ENCODE data around the gene PRKAG2.

PRKAG2 gene

GRCh38 chr7:151839451-151839921, 37.4 kb downstream of the PRKAG2 start:
- peak overlapping the region; percentile 23 to 26 for H3K4me3 ChIP-seq (ENCODE audit: low read depth in 1 of 2, low read length in 1 of 2)
- TF ChIP-seq CTCF (IDR thresholded peaks at IDR 0.05): no peak
- no peaks in the 10 kb centered on the region for H3K9me3 ChIP-seq
- H3K27me3 ChIP-seq: peaks cover 11% of the 10 kb centered on the region
- H3K36me3 ChIP-seq: no peaks in the 10 kb centered on the region
- peaks cover 7 to 16% of the 10 kb centered on the region in 2 experiments for H3K4me1 ChIP-seq (ENCODE audit: control insufficient read depth in 1 of 2, insufficient read depth in 1 of 2, low read depth in 1 of 2, low read length in 1 of 2)
- H3K27ac ChIP-seq: peak overlapping the region; percentile 23

GRCh38 chr7:151838861-151839381, 38.0 kb downstream of the PRKAG2 start:
- Histone ChIP-seq H3K4me1 (ENCODE audit: control insufficient read depth in 1 of 2, insufficient read depth in 1 of 2, low read depth in 1 of 2, low read length in 1 of 2) (peaks cover 7 to 16% of the 10 kb centered on the region in 2 experiments), H3K4me3 (ENCODE audit: low read depth in 1 of 2, low read length in 1 of 2) (peak overlapping the region; percentile 23 to 26), H3K27ac (peak overlapping the region; percentile 23), H3K9me3 (no peaks in the 10 kb centered on the region), H3K36me3 (no peaks in the 10 kb centered on the region), H3K27me3 (peaks cover 11% of the 10 kb centered on the region)
- TF ChIP-seq CTCF (IDR thresholded peaks at IDR 0.05): no peak

- no peaks in the 10 kb centered on the region for H3K36me3 ChIP-seq
- H3K27me3 ChIP-seq: peaks cover 11% of the 10 kb centered on the region
- H3K9me3 ChIP-seq: no peaks in the 10 kb centered on the region
- no peak for TF ChIP-seq CTCF (IDR thresholded peaks at IDR 0.05)
- H3K27ac ChIP-seq: no peak overlapping the region
- H3K4me3 ChIP-seq (ENCODE audit: low read depth in 1 of 2, low read length in 1 of 2): no peak overlapping the region
- H3K4me1 ChIP-seq (ENCODE audit: control insufficient read depth in 1 of 2, insufficient read depth in 1 of 2, low read depth in 1 of 2, low read length in 1 of 2): peaks cover 7 to 16% of the 10 kb centered on the region in 2 experiments
These were observed 38.8 kb downstream of the PRKAG2 start for GRCh38 chr7:151838072-151838471.

GRCh38 chr7:151837285-151838042, 39.5 kb downstream of the PRKAG2 start:
- peaks cover 7 to 16% of the 10 kb centered on the region in 2 experiments for H3K4me1 ChIP-seq (ENCODE audit: control insufficient read depth in 1 of 2, insufficient read depth in 1 of 2, low read depth in 1 of 2, low read length in 1 of 2)
- H3K9me3 ChIP-seq: no peaks in the 10 kb centered on the region
- H3K36me3 ChIP-seq: no peaks in the 10 kb centered on the region
- TF ChIP-seq CTCF (IDR thresholded peaks at IDR 0.05): no peak
- peaks cover 11% of the 10 kb centered on the region for H3K27me3 ChIP-seq
- no peak overlapping the region for H3K27ac ChIP-seq
- no peak overlapping the region for H3K4me3 ChIP-seq (ENCODE audit: low read depth in 1 of 2, low read length in 1 of 2)

GRCh38 chr7:151836927-151837205, 40.0 kb downstream of the PRKAG2 start:
- no peak overlapping the region for H3K27ac ChIP-seq

More at GRCh38 chr7:151836927-151837205, 40.0 kb downstream of the PRKAG2 start:
- peaks cover 11% of the 10 kb centered on the region for H3K27me3 ChIP-seq
- peaks cover 7 to 16% of the 10 kb centered on the region in 2 experiments for H3K4me1 ChIP-seq (ENCODE audit: control insufficient read depth in 1 of 2, insufficient read depth in 1 of 2, low read depth in 1 of 2, low read length in 1 of 2)
- H3K36me3 ChIP-seq: no peaks in the 10 kb centered on the region
- no peak for TF ChIP-seq CTCF (IDR thresholded peaks at IDR 0.05)
- no peaks in the 10 kb centered on the region for H3K9me3 ChIP-seq
- no peak overlapping the region for H3K4me3 ChIP-seq (ENCODE audit: low read depth in 1 of 2, low read length in 1 of 2)

All from neutrophil (primary cell).